Activated naive CD4-positive, alpha-beta T cell treated with anti-CD3 and anti-CD28 coated beads, Interleukin-2, amount 10 ng/mL, durations not matched to agents 5 hours and 36 hours (primary cell): ENCODE measurements around the gene POM121L2. TPM values are rescaled to one million over a fixed set of nuclear protein-coding genes. Genes with fewer than 3 reads are reported as not detected.

ENCODE experiments used
- total RNA-seq, 2 experiments: library from RNA; stranded (reverse); gene quantifications; one replicate each; pipeline ENCODE4 v1.2.3, GENCODE V29; 2021

The POM121L2 gene
- total RNA-seq, result not detected

DNA sequence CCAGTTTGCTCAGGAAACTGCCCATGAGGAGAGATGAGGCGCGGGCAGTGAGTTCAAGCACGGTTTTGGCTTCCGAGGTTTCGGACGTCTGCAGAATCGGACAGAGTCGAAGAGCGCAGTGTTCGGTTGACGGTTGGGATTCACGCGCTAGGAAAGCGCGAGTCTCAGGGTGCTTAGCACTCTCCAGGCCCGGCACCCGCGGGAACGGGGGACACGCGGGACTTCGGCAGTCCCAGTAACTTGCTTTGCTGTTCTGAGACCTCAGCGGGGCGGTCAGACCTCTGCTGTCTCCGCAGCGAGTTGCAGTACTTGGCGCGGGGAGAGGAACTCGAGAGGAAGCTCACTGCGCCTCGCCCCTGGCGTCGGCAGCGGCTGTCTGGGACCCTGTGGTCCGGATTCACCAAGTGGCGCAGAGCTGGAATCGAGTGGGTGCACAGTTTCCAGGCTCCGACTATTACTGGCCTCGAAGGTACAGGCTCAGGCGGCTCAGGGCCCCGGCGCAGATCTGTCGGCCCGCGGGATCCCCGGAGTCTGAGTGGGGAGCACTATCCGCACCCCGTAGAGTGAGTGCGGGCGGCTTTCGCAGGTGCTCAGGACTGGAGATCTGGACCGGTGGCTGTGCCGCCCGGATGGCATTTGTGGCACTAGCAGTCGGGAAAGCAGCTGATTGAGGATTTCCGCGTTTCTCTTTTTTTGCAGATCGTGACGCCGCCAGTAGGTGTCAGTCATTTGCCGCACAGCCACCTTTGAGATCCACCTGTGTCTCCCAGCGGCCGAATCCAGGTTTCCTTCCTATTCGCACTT is at the start of gene POM121L2:
POM121L2 (minus strand) TSS at position 128 of the 804 bp plus-strand sequence; CDS start at position 25, 103 bp downstream.

Other genes starting within 250 kb of the POM121L2 start
- 1 to 10 TPM in 1 of 2 experiments, under 1 TPM in 1; 0.65 to 1.1 TPM for gene PRSS16, start 64.6 kb downstream of the POM121L2 start, total RNA-seq
- gene ZNF391, start 76.5 kb upstream of the POM121L2 start, total RNA-seq, result 1 to 10 TPM; 1.6 to 2.2 TPM
- gene ZNF184, start 160.8 kb upstream of the POM121L2 start, total RNA-seq, result 10 to 100 TPM; 14.5 to 15.0 TPM